SJCRH30 (cell line): ENCODE data around the gene SPATA20. TPM values are rescaled to one million over a fixed set of nuclear protein-coding genes. Genes with fewer than 3 reads are reported as not detected.
A peak's percentile ranks its signal among the peaks of the same experiment; 100 is the strongest.

Source experiments
- DNase-seq, 2 experiments: peaks; one replicate each; pipeline ENCODE4 v3.0.0-alpha.2; 2015 to 2020
- H3K27ac ChIP-seq: fragments of 250-450 bp; sonication (Bioruptor Pico); 2 replicates; pipeline ENCODE4 v1.5.1; 2020; ENCODE audit warnings: mild to moderate bottlenecking, moderate library complexity
- H3K27me3 ChIP-seq: fragments of 250-450 bp; sonication (Bioruptor Pico); 2 replicates; pipeline ENCODE4 v1.5.1; 2020; ENCODE audit warnings: mild to moderate bottlenecking, moderate library complexity
- H3K36me3 ChIP-seq: fragments of 250-450 bp; sonication (Bioruptor Pico); 2 replicates; pipeline ENCODE4 v1.5.1; 2020; ENCODE audit warnings: mild to moderate bottlenecking, moderate library complexity
- H3K4me1 ChIP-seq: fragments of 250-450 bp; sonication (Bioruptor Pico); 2 replicates; pipeline ENCODE4 v1.5.1; 2020; ENCODE audit warnings: mild to moderate bottlenecking, moderate library complexity
- H3K4me3 ChIP-seq: fragments of 250-450 bp; sonication (Bioruptor Pico); 2 replicates; pipeline ENCODE4 v1.5.1; 2020; ENCODE audit warnings: mild to moderate bottlenecking, moderate library complexity
- H3K9me3 ChIP-seq: fragments of 250-450 bp; sonication (Bioruptor Pico); replicated peaks from 2 replicates; pipeline ENCODE4 v1.5.1; 2020; ENCODE audit warnings: mild to moderate bottlenecking, moderate library complexity
- total RNA-seq: library from RNA; depleted of rRNA; stranded (reverse); fragments of >200 nt; shearing (Covaris generic); gene quantifications from 2 replicates; pipeline ENCODE4 v1.2.3, GENCODE V29; 2014; rRNA removed

SPATA20 gene
- total RNA-seq, 1 experiment from 2014 or later = 13.1 TPM

GRCh38 chr17:50594892-50595291 is 47.9 kb downstream of the SPATA20 start:
- no peak for DNase-seq
- peaks cover 9% of the 10 kb centered on the region; the same call in 1 of the 2 replicates for H3K4me1 ChIP-seq
- H3K9me3 ChIP-seq = no peaks in the 10 kb centered on the region
- H3K27ac ChIP-seq = no peak overlapping the region
- no peaks in the 10 kb centered on the region for H3K27me3 ChIP-seq
- H3K36me3 ChIP-seq = no peaks in the 10 kb centered on the region
- no peak overlapping the region for H3K4me3 ChIP-seq

GRCh38 chr17:50596191-50597037 is 49.4 kb downstream of the SPATA20 start:
- DNase-seq = no peak
- Histone ChIP-seq H3K27me3 (no peaks in the 10 kb centered on the region), H3K4me1 (peaks cover 6% of the 10 kb centered on the region; the same call in 1 of the 2 replicates)

GRCh38 chr17:50598487-50598886 is 51.5 kb downstream of the SPATA20 start:
- Histone ChIP-seq H3K9me3 (no peaks in the 10 kb centered on the region), H3K27me3 (no peaks in the 10 kb centered on the region), H3K27ac (no peak overlapping the region), H3K36me3 (no peaks in the 10 kb centered on the region), H3K4me3 (no peak overlapping the region), H3K4me1 (peaks cover 3% of the 10 kb centered on the region; the same call in 1 of the 2 replicates)
- no peak for DNase-seq

More at GRCh38 chr17:50596191-50597037, 49.4 kb downstream of the SPATA20 start:
- Histone ChIP-seq H3K9me3 (no peaks in the 10 kb centered on the region), H3K4me3 (no peak overlapping the region), H3K27ac (no peak overlapping the region), H3K36me3 (no peaks in the 10 kb centered on the region)

GRCh38 chr17:50599606-50600005 is 52.6 kb downstream of the SPATA20 start:
- H3K27me3 ChIP-seq = no peaks in the 10 kb centered on the region
- no peaks in the 10 kb centered on the region for H3K9me3 ChIP-seq
- no peak overlapping the region for H3K4me3 ChIP-seq
- H3K4me1 ChIP-seq = peaks cover 7% of the 10 kb centered on the region; the same call in 1 of the 2 replicates
- no peaks in the 10 kb centered on the region for H3K36me3 ChIP-seq
- DNase-seq = no peak
- H3K27ac ChIP-seq = no peak overlapping the region

GRCh38 chr17:50601823-50602375 is 54.9 kb downstream of the SPATA20 start:
- Histone ChIP-seq H3K4me1 (peaks cover 11% of the 10 kb centered on the region; the same call in 1 of the 2 replicates), H3K36me3 (no peaks in the 10 kb centered on the region), H3K9me3 (no peaks in the 10 kb centered on the region), H3K27ac (no peak overlapping the region), H3K27me3 (no peaks in the 10 kb centered on the region), H3K4me3 (no peak overlapping the region)
- DNase-seq = no peak

- H3K36me3 ChIP-seq = no peaks in the 10 kb centered on the region
- no peak overlapping the region for H3K27ac ChIP-seq
- peaks cover 11% of the 10 kb centered on the region; the same call in 1 of the 2 replicates for H3K4me1 ChIP-seq
- no peaks in the 10 kb centered on the region for H3K27me3 ChIP-seq
- no peak for DNase-seq
- no peaks in the 10 kb centered on the region for H3K9me3 ChIP-seq
- H3K4me3 ChIP-seq = no peak overlapping the region
These were observed 55.9 kb downstream of the SPATA20 start for GRCh38 chr17:50602836-50603235.

GRCh38 chr17:50603340-50603739 is 56.4 kb downstream of the SPATA20 start:
- Histone ChIP-seq H3K36me3 (no peaks in the 10 kb centered on the region), H3K4me1 (peaks cover 11% of the 10 kb centered on the region; the same call in 1 of the 2 replicates), H3K27ac (no peak overlapping the region), H3K27me3 (no peaks in the 10 kb centered on the region), H3K4me3 (no peak overlapping the region), H3K9me3 (no peaks in the 10 kb centered on the region)
- DNase-seq = peak in 1 of 2 experiments; percentile 32

- Histone ChIP-seq H3K4me1 (peaks cover 17% of the 10 kb centered on the region; the same call in 1 of the 2 replicates), H3K36me3 (no peaks in the 10 kb centered on the region), H3K9me3 (no peaks in the 10 kb centered on the region), H3K27me3 (no peaks in the 10 kb centered on the region), H3K4me3 (no peak overlapping the region), H3K27ac (peak overlapping the region; percentile 25)
- DNase-seq = peak; percentile 93 to 96
These were observed 57.5 kb downstream of the SPATA20 start for GRCh38 chr17:50604513-50604912.

- Histone ChIP-seq H3K36me3 (no peaks in the 10 kb centered on the region), H3K9me3 (no peaks in the 10 kb centered on the region), H3K27ac (peak overlapping the region; percentile 25; the same call in 1 of the 2 replicates), H3K27me3 (no peaks in the 10 kb centered on the region), H3K4me1 (peaks cover 17% of the 10 kb centered on the region; the same call in 1 of the 2 replicates), H3K4me3 (no peak overlapping the region)
- DNase-seq = no peak
These were observed 58.5 kb downstream of the SPATA20 start for GRCh38 chr17:50605429-50605828.

Other genes with a start within 250 kb of the SPATA20 start
- 17.9 and 18.5 TPM in 2 replicates for gene XYLT2, start 201.0 kb upstream of the SPATA20 start, total RNA-seq
- 43.8 and 44.4 TPM in 2 replicates for gene MRPL27, start 174.0 kb upstream of the SPATA20 start, total RNA-seq
- 18.4 and 20.8 TPM in 2 replicates for gene EME1, start 173.9 kb upstream of the SPATA20 start, total RNA-seq
- gene LRRC59, start 149.7 kb upstream of the SPATA20 start, total RNA-seq = 89.4 and 89.5 TPM in 2 replicates
- 6.3 and 6.7 TPM in 2 replicates for gene ACSF2, start 121.0 kb upstream of the SPATA20 start, total RNA-seq
- not detected in 2 replicates for gene CHAD, start 78.3 kb upstream of the SPATA20 start, total RNA-seq
- 14.8 and 17.3 TPM in 2 replicates for gene RSAD1, start 68.3 kb upstream of the SPATA20 start, total RNA-seq
- gene MYCBPAP, start 38.7 kb upstream of the SPATA20 start, total RNA-seq = not detected in 2 replicates
- not detected in 2 replicates for gene EPN3, start 14.4 kb upstream of the SPATA20 start, total RNA-seq
- gene CACNA1G, start 13.5 kb downstream of the SPATA20 start, total RNA-seq = 3.5 and 4.2 TPM in 2 replicates
- 0.10 and 0.16 TPM in 2 replicates for gene ABCC3, start 87.7 kb downstream of the SPATA20 start, total RNA-seq
- 42.3 and 48.1 TPM in 2 replicates for gene ANKRD40, start 160.7 kb downstream of the SPATA20 start, total RNA-seq
- gene LUC7L3, start 172.4 kb downstream of the SPATA20 start, total RNA-seq = 54.9 and 84.7 TPM in 2 replicates
- not detected in 2 replicates for gene ANKRD40CL, start 220.3 kb downstream of the SPATA20 start, total RNA-seq